Stimulated activated CD4-positive, alpha-beta T cell treated with anti-CD3 and anti-CD28 coated beads, TNF-alpha, amount 100 ng/mL, for 24 hours (primary cell): ENCODE data around the gene NTRK1.
"Not testable (repeated sequence)": the region's sequence is repeated elsewhere in the genome, so short reads cannot be mapped to it uniquely, and the experiment has no call there.

Experiments used
- DNase-seq, 3 experiments: peaks; one replicate each; pipeline ENCODE4 v3.0.0-alpha.2; 2020; ENCODE audit warnings: low read depth in 3 of 3

Gene NTRK1

GRCh38 chr1:156912861-156913808 lies 52.5 kb downstream of the NTRK1 start:
- DNase-seq, result no peak

GRCh38 chr1:156913809-156914387 lies 53.2 kb downstream of the NTRK1 start:
- DNase-seq, result no peak

GRCh38 chr1:156914440-156914856 lies 53.8 kb downstream of the NTRK1 start:
- no peak for DNase-seq

- DNase-seq, result peak; percentile 23 to 77 (median 57)
These were observed 59.8 kb downstream of the NTRK1 start, which contains the start of gene LRRC71 for GRCh38 chr1:156920233-156921052. TSS of gene LRRC71 (plus strand) at chr1:156920632. CDS start at chr1:156920804, 172 bp downstream.

GRCh38 chr1:156921053-156921529 lies 60.4 kb downstream of the NTRK1 start:
- DNase-seq, result no peak

DNA sequence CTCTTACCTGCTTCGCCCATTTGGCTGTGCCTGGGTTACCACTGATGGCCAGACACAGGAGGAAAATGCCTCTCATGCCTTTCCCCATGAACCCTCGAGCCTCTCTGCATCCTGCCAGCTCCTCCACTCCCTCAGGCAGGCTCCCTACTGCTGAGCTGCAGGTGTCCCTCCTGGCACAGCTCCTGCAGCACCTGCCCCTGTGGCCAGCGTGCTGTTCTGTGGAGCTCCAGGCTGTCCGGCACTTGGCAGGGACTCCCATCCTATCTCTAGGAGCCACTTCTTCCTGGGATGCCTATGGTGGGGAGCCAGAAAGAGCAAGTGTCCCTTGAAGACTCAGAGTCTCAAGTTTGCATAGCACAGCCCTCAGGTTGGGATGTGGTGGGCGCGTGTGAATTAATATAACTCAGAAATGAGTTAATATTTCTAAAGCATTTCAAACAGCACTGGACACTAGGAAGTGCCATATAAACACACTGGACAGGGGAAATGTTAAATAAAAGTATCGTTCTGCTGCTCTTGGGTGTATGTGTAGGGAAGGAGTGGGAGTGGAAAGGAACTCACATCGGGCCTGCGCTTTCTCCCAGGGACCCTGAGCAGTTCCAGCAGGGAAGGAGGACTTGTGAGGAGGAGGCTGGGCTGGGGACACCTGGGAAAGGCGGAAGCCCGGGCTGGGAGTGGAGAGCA lies 62.5 kb downstream of the NTRK1 start:
- no peak for DNase-seq

- no peak for DNase-seq
These were observed 63.2 kb downstream of the NTRK1 start for GRCh38 chr1:156923670-156924477.

DNA sequence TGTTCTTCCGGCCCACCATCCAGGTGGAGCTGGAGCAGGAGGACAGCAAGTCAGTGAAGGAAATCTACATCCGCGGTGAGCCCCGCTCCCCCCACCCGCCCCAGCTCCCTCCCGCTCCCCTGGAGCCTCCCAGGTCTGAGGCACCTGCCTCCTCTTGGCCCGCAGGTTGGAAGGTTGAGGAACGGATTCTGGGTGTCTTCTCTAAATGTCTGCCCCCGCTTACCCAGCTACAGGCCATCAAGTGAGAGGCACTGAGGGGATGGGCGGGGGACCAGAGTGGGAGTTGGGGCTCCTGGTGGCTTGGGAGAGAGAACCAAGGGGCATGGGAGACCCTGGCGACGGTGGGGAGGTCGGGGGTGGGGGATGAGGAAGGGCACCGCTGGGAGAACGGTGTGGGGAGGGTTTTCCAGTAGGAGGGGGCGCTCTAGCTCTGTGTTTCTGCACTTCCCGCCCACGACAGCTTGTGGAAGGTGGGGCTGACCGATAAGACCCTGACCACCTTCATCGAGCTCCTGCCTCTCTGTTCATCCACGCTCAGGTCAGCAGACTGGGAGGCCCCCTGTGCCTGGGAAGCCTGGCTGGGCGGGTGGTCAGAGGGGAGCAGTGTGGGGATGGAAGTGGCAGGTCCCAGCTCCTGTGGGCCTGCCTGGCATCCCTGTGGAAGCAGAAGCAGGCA lies 64.0 kb downstream of the NTRK1 start:
- no peak for DNase-seq

- DNase-seq, result no peak
These were observed 64.7 kb downstream of the NTRK1 start for GRCh38 chr1:156925154-156926010.

DNA sequence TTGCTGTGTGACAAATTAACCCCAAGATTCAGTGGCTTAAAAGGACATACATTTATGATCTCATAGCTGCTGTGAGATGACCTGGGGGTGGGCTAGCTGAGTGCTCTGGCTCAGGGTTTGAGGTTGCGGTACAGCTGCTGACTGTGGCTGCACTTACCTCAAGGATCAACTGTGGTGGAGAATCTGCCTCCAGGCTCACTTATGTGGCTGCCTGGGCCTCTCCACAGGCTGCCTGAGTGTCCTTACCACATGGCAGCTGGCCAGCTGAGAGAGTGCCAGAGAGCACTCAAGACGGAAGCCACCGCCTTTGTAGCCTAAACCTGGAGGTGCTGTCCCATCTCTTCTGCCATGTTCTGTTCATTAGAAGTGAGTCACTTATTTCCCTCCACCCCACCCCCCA lies 65.5 kb downstream of the NTRK1 start:
- peak in 1 of 3 experiments; percentile 58 for DNase-seq

- DNase-seq, result not testable (repeated sequence)
These were observed 66.0 kb downstream of the NTRK1 start for GRCh38 chr1:156926695-156927094.

GRCh38 chr1:156927215-156928042 lies 66.8 kb downstream of the NTRK1 start:
- DNase-seq, result peak; percentile 48 to 71 (median 49)

GRCh38 chr1:156928043-156928602 lies 67.5 kb downstream of the NTRK1 start:
- DNase-seq, result no peak

DNA sequence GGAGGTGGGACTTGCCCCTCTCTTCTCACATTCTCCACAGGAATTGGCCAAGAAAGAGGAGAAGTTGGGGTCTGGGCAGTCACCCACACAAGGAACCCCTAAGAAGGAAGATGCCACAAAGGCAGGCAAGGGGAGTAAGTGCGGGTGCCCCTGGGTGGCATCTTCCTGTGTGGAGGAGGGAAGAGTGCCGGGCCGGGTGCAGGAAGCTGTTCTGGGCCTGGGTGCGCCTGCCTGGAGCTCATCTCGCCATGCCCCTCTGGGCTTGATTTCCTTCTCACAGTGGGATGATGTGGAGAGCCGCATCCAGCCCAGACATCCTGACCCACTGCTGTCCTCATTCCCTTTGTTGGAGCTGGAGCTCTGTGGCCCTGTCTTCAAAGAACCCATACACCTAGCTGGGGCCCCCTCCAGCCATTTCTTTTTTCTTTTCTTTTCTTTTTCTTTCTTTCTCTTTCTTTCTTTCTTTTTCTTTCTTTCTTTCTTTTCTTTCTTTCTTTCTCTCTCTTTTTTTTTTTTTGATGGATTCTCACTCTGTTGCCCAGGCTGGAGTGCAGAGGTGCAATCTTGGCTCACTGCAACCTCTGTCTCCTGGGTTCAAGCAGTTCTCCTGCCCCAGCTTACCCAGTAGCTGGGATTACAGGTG lies 69.1 kb downstream of the NTRK1 start:
- no peak for DNase-seq

GRCh38 chr1:156930483-156930882 lies 69.8 kb downstream of the NTRK1 start:
- no peak for DNase-seq
